Measurements from ENCODE around the gene MTR. TPM values are rescaled to one million over a fixed set of nuclear protein-coding genes. Genes with fewer than 3 reads are reported as not detected.
A peak's percentile ranks its signal among the peaks of the same experiment; 100 is the strongest.

The MTR gene
- total RNA-seq, 6 donors from 2014 or later, result 21.0 to 44.0 (median 29.3) TPM

DNA sequence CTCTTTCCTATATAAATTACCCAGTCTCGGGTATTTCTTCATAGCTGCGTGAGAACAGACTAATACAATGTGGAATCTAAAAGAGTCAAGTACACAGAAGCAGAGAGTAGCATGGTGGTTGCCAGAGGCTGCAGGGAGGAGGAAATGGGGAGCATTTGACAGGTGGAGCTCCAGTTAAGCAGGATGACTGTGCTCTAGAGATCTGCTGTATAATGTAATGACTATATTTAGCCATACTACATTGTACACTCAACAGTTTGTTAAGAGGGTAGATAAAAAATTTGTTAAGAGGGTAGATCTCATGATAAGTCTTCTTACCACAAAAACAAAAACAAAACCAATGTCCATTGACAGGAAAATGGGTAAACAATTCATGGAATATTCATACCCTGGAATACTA, 127.1 kb downstream of the MTR start:
- TF ChIP-seq EP300 (IDR thresholded peaks at IDR 0.05), result no peak
- TF ChIP-seq POLR2A (IDR thresholded peaks at IDR 0.05), result no peak
- TF ChIP-seq POLR2AphosphoS5 (IDR thresholded peaks at IDR 0.05), result no peak
- TF ChIP-seq, protein P1, sequence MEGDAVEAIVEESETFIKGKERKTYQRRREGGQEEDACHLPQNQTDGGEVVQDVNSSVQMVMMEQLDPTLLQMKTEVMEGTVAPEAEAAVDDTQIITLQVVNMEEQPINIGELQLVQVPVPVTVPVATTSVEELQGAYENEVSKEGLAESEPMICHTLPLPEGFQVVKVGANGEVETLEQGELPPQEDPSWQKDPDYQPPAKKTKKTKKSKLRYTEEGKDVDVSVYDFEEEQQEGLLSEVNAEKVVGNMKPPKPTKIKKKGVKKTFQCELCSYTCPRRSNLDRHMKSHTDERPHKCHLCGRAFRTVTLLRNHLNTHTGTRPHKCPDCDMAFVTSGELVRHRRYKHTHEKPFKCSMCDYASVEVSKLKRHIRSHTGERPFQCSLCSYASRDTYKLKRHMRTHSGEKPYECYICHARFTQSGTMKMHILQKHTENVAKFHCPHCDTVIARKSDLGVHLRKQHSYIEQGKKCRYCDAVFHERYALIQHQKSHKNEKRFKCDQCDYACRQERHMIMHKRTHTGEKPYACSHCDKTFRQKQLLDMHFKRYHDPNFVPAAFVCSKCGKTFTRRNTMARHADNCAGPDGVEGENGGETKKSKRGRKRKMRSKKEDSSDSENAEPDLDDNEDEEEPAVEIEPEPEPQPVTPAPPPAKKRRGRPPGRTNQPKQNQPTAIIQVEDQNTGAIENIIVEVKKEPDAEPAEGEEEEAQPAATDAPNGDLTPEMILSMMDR (IDR thresholded peaks at IDR 0.05), result no peak
- H3K4me3 ChIP-seq, result no peak overlapping the region
- H3K4me1 ChIP-seq, result no peaks in the 10 kb centered on the region
- ATAC-seq (ENCODE audit: low FRiP score in 2 of 2) (no peak), DNase-seq (no peak)
- peaks cover 0 to 11% (median 6%) of the 10 kb centered on the region in 4 donors for H3K9me3 ChIP-seq
- H3K36me3 ChIP-seq, result no peaks in the 10 kb centered on the region
- H3K27me3 ChIP-seq, result no peaks in the 10 kb centered on the region
- no peak overlapping the region for H3K27ac ChIP-seq
- WGBS, 2 donors, result 89 to 100% methylated on average over 2 of the region's 2 CpGs

- Histone ChIP-seq H3K4me3 (no peak overlapping the region), H3K36me3 (no peaks in the 10 kb centered on the region), H3K27ac (no peak overlapping the region), H3K9me3 (no peaks in the 10 kb centered on the region), H3K27me3 (no peaks in the 10 kb centered on the region), H3K4me1 (no peaks in the 10 kb centered on the region)
- WGBS, 2 donors, result 79 to 80% methylated on average over 4 of the region's 4 CpGs
- DNase-seq, result no peak
- TF ChIP-seq POLR2AphosphoS5 (IDR thresholded peaks at IDR 0.05), result no peak
- TF ChIP-seq, protein P1 (IDR thresholded peaks at IDR 0.05), result no peak
- no peak for TF ChIP-seq EP300 (IDR thresholded peaks at IDR 0.05)
- no peak for TF ChIP-seq POLR2A (IDR thresholded peaks at IDR 0.05)
- ATAC-seq (ENCODE audit: low FRiP score in 2 of 2), result no peak
These were observed 130.3 kb downstream of the MTR start for GRCh38 chr1:236925386-236925785.

DNA sequence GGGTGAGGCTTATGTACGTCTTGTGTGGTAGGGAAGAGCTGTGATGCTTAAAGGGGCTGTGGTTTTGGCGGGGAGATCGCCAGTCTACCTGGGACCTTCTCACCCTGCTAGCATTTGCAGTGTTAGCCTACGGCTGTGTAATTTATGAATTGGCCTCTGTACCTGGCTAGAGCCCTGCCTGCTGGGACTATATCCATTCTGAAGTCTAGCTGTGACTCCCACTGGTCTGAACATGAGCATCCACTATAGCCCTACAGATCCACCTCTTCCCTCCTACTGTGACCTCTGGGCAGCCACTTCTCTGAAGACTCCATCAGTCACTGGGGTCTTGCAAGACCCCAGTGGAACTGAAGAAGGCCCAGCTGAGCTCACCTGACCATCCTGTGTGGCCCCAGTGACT, 135.4 kb downstream of the MTR start:
- TF ChIP-seq POLR2AphosphoS5 (IDR thresholded peaks at IDR 0.05) (no peak), EP300 (IDR thresholded peaks at IDR 0.05) (no peak), POLR2A (IDR thresholded peaks at IDR 0.05) (no peak)
- TF ChIP-seq, protein P1 (IDR thresholded peaks at IDR 0.05), result no peak
- Histone ChIP-seq H3K36me3 (no peaks in the 10 kb centered on the region), H3K4me3 (no peak overlapping the region), H3K27ac (no peak overlapping the region), H3K4me1 (no peaks in the 10 kb centered on the region), H3K9me3 (no peaks in the 10 kb centered on the region), H3K27me3 (no peaks in the 10 kb centered on the region)
- DNase-seq, result no peak
- ATAC-seq (ENCODE audit: low FRiP score in 2 of 2), result peak in 1 of 2 donors; percentile 51
- 78 to 95% methylated on average over 4 of the region's 4 CpGs for WGBS, 2 donors

DNA sequence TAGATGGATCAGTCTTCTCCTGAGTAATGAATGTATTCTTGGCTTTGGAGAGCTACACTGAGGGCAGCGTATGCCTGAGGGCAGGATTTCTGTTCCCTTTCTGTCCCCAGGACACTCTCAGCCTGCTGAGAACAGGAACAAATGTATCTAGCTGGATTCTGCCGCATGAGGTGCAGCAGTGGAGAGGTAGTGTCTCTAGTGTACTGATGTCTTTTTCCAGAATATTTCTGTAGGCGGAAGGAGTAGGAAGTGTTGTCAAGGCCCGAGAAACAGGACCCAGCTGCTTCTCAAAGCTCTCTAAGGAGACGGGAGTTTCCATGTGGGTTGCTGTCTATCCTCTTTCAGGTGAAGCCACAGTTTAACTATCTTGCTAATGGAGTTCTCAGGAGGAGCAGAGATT, 143.7 kb downstream of the MTR start:
- ATAC-seq (ENCODE audit: low FRiP score in 2 of 2) (no peak), DNase-seq (no peak)
- no peaks in the 10 kb centered on the region for H3K36me3 ChIP-seq
- WGBS, 2 donors, result 62 to 77% methylated on average over 5 of the region's 5 CpGs
- H3K4me1 ChIP-seq, result no peaks in the 10 kb centered on the region
- H3K4me3 ChIP-seq, result no peak overlapping the region
- no peak for TF ChIP-seq POLR2AphosphoS5 (IDR thresholded peaks at IDR 0.05)
- TF ChIP-seq, protein P1 (IDR thresholded peaks at IDR 0.05), result no peak
- no peak for TF ChIP-seq POLR2A (IDR thresholded peaks at IDR 0.05)
- no peak for TF ChIP-seq EP300 (IDR thresholded peaks at IDR 0.05)
- no peak overlapping the region for H3K27ac ChIP-seq
- no peaks in the 10 kb centered on the region for H3K27me3 ChIP-seq
- no peaks in the 10 kb centered on the region for H3K9me3 ChIP-seq

DNA sequence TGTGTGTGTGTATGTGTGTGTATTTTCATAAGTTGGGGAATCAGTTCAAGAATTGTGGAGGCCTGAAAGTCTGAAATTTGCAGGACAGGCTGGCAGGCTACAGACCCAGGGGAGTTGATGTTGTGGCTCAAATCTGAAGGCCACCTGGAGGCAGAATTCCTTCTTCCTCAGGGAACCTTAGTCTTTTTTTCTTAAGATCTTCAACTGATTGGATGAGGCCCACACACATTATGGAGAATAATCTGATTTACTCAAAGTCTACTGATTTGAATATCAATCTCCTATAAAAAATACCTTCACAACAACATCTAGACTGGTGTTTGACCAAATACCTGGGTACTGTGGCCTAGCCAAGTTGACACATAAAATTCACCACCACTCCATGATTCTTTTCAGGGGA, 147.3 kb downstream of the MTR start:
- no peaks in the 10 kb centered on the region for H3K36me3 ChIP-seq
- TF ChIP-seq, protein P1 (IDR thresholded peaks at IDR 0.05), result no peak
- no peak for TF ChIP-seq EP300 (IDR thresholded peaks at IDR 0.05)
- no peak for TF ChIP-seq POLR2A (IDR thresholded peaks at IDR 0.05)
- no peak for TF ChIP-seq POLR2AphosphoS5 (IDR thresholded peaks at IDR 0.05)
- ATAC-seq (ENCODE audit: low FRiP score in 2 of 2), result no peak

More for the DNA sequence above, 147.3 kb downstream of the MTR start:
- Histone ChIP-seq H3K27me3 (no peaks in the 10 kb centered on the region), H3K9me3 (no peaks in the 10 kb centered on the region), H3K4me3 (no peak overlapping the region), H3K27ac (no peak overlapping the region), H3K4me1 (no peaks in the 10 kb centered on the region)
- no peak for DNase-seq
